IPS-20b (cell line): Measurements from ENCODE around the gene AGBL4.
"Not testable (repeated sequence)": the region's sequence is repeated elsewhere in the genome, so short reads cannot be mapped to it uniquely, and the experiment has no call there.

Experiments
- H3K27ac ChIP-seq: one replicate; pipeline ENCODE4 v1.5.1; 2013; ENCODE audit warnings: low read length
- H3K27me3 ChIP-seq: 2 replicates; pipeline ENCODE4 v1.6.1; 2013; ENCODE audit warnings: mild to moderate bottlenecking, low read length, inconsistent platforms; ENCODE audit not compliant: insufficient read depth
- H3K36me3 ChIP-seq: 2 replicates; pipeline ENCODE4 v1.6.1; 2013; ENCODE audit warnings: low read depth, mild to moderate bottlenecking, inconsistent platforms, low read length, moderate library complexity; ENCODE audit not compliant: insufficient read depth
- H3K4me1 ChIP-seq: 2 replicates; pipeline ENCODE4 v1.6.1; 2013; ENCODE audit warnings: mild to moderate bottlenecking, control low read depth, inconsistent platforms, low read length, moderate library complexity; ENCODE audit not compliant: insufficient read depth
- H3K4me3 ChIP-seq: 2 replicates; pipeline ENCODE4 v1.5.1; 2013; ENCODE audit warnings: mild to moderate bottlenecking, low read length, inconsistent platforms
- H3K9ac ChIP-seq: 2 replicates; pipeline ENCODE4 v1.6.1; 2013; ENCODE audit warnings: low read depth, mild to moderate bottlenecking, inconsistent platforms, low read length, moderate library complexity
- H3K9me3 ChIP-seq: 2 replicates; pipeline ENCODE4 v1.6.1; 2013; ENCODE audit warnings: mild to moderate bottlenecking, low read depth, low read length, inconsistent platforms; ENCODE audit not compliant: insufficient read depth

Gene AGBL4

GRCh38 chr1:49906365-49906764 is 117.4 kb downstream of the AGBL4 start:
- no peaks in the 10 kb centered on the region for H3K4me1 ChIP-seq
- H3K9ac ChIP-seq, result no peak overlapping the region
- no peak overlapping the region for H3K4me3 ChIP-seq
- no peaks in the 10 kb centered on the region for H3K36me3 ChIP-seq
- no peaks in the 10 kb centered on the region for H3K27me3 ChIP-seq
- no peaks in the 10 kb centered on the region; the same call in 1 of the 2 replicates for H3K9me3 ChIP-seq
- H3K27ac ChIP-seq, result no peak overlapping the region

- Histone ChIP-seq H3K4me1 (no peaks in the 10 kb centered on the region), H3K36me3 (no peaks in the 10 kb centered on the region), H3K9ac (no peak overlapping the region), H3K27me3 (no peaks in the 10 kb centered on the region), H3K27ac (no peak overlapping the region), H3K9me3 (0 out of 2 replicates have a peak, but pooled peaks cover 5% of the 10 kb centered on the region), H3K4me3 (no peak overlapping the region)
These were observed 159.2 kb downstream of the AGBL4 start for GRCh38 chr1:49864581-49864980.

GRCh38 chr1:49854741-49855140 is 169.0 kb downstream of the AGBL4 start:
- no peaks in the 10 kb centered on the region for H3K27me3 ChIP-seq
- no peak overlapping the region for H3K9ac ChIP-seq
- H3K4me1 ChIP-seq, result no peaks in the 10 kb centered on the region
- no peak overlapping the region for H3K27ac ChIP-seq
- H3K4me3 ChIP-seq, result no peak overlapping the region
- H3K36me3 ChIP-seq, result no peaks in the 10 kb centered on the region
- no peaks in the 10 kb centered on the region for H3K9me3 ChIP-seq

DNA sequence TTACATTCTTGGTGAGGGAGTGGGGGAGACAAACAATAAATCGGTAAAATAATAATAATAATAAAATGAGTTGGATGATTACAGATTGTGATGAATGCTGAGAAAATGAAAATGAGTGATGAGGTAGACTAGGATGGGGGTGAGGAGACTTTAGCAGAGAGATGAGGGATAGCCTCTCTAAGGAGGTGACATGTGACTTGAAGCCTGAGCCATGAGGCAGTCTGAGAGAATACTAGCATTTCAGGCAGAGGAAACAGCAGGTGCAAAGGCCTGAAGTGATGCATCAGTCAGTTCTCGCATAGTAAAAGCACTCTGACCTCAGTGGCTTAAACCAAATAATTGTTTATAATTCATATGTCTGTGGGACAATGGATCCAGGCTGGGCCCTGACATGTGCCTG is 181.2 kb downstream of the AGBL4 start:
- Histone ChIP-seq H3K4me1 (no peaks in the 10 kb centered on the region), H3K9ac (no peak overlapping the region), H3K27me3 (no peaks in the 10 kb centered on the region), H3K9me3 (peaks cover 62% of the 10 kb centered on the region), H3K27ac (no peak overlapping the region), H3K4me3 (no peak overlapping the region), H3K36me3 (no peaks in the 10 kb centered on the region)

DNA sequence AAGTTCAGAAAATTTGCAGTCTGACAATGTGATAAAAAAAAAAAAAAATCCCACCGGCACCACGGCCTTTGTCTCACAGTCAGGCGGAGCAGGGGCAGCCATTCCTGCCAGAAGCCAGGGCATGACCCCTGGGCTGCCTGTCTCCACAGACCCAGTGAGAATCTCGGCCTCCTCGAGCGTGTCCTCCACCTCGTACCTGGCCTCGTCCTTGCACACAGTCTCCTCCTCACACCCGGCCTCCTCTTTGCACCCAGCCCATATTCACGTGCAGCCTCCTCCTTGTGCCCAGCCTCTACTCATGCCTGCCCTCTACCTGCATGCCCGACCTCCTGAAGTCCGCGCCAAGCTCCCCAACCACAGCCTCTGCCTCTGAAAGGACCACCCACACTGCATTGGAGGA is 182.0 kb downstream of the AGBL4 start:
- H3K27ac ChIP-seq, result no peak overlapping the region
- H3K4me3 ChIP-seq, result no peak overlapping the region
- no peaks in the 10 kb centered on the region for H3K27me3 ChIP-seq
- H3K9me3 ChIP-seq, result peaks cover 56% of the 10 kb centered on the region
- H3K4me1 ChIP-seq, result no peaks in the 10 kb centered on the region
- H3K9ac ChIP-seq, result no peak overlapping the region
- no peaks in the 10 kb centered on the region for H3K36me3 ChIP-seq

- Histone ChIP-seq H3K36me3 (no peaks in the 10 kb centered on the region), H3K9ac (no peak overlapping the region), H3K4me3 (no peak overlapping the region), H3K27ac (no peak overlapping the region), H3K9me3 (no peaks in the 10 kb centered on the region), H3K4me1 (no peaks in the 10 kb centered on the region), H3K27me3 (no peaks in the 10 kb centered on the region)
These were observed 199.5 kb downstream of the AGBL4 start for GRCh38 chr1:49824261-49824660.

DNA sequence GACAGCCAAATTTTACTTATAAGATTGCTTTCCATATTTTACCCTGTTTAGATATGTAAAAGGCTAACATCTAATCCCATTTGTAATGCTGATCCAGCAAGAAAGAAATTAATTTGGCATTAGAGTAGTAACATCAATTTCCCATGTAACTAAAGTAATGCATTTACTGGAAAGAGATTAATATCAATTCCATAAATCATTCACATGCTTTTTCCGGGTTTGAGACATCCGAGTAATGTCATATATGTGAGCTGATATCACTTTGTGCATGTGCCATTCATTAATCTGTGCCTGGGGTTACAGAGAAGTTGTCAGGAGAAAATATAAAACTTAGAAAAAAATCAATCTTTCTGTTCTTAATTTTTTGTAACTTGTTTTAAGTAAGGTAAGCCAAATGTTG is 206.1 kb downstream of the AGBL4 start:
- H3K4me3 ChIP-seq, result no peak overlapping the region

GRCh38 chr1:49787013-49787412 is 236.7 kb downstream of the AGBL4 start:
- H3K36me3 ChIP-seq, H3K27ac ChIP-seq, H3K4me1 ChIP-seq, H3K4me3 ChIP-seq, H3K9me3 ChIP-seq, H3K27me3 ChIP-seq, H3K9ac ChIP-seq: not testable (repeated sequence)

More for the DNA sequence above, 206.1 kb downstream of the AGBL4 start:
- no peaks in the 10 kb centered on the region for H3K36me3 ChIP-seq
- H3K9ac ChIP-seq, result no peak overlapping the region
- H3K27me3 ChIP-seq, result no peaks in the 10 kb centered on the region
- no peak overlapping the region for H3K27ac ChIP-seq
- H3K9me3 ChIP-seq, result no peaks in the 10 kb centered on the region
- H3K4me1 ChIP-seq, result no peaks in the 10 kb centered on the region

DNA sequence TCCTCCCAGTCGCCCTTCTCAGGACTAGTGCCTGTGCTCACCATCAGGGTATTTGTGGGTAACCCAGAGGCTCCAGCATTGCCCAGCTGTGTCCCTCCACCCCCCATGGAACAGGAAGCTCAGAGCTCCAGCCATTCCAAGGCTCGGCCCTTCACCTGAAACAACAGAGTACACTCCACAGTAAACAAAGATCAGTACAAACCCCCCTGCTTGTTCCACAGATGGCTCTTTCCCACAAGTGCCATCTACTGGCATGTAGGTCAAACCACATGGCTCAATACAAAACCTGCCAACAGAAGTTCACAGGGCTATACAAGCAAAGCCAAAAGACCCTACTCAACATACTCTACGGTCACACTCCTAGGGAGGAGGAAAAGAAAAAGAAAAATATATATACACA is 258.7 kb downstream of the AGBL4 start:
- no peaks in the 10 kb centered on the region for H3K9me3 ChIP-seq

DNA sequence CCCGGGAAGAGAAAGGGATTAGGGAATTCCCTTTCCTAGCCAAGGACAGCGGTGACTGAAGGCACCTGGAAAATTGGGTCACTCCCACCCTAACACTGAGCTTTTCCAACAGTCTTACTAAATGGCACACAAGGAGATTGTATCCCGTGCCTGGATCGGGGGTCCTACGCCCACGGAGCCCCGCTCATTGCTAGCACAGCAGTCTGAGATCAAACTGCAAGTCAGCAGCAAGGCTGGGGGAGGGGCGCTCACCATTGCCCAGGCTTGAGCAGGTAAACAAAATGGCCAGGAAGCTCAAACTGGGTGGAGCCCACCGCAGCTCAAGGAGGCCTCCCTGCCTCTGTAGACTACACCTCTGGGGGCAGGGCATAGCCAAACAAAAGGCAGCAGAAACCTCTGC is 285.6 kb downstream of the AGBL4 start:
- peaks cover 27% of the 10 kb centered on the region for H3K9me3 ChIP-seq
- not testable (repeated sequence) for H3K27me3 ChIP-seq, H3K27ac ChIP-seq, H3K4me3 ChIP-seq, H3K4me1 ChIP-seq, H3K36me3 ChIP-seq, H3K9ac ChIP-seq

More for the DNA sequence above, 258.7 kb downstream of the AGBL4 start:
- Histone ChIP-seq H3K9ac (no peak overlapping the region), H3K4me1 (no peaks in the 10 kb centered on the region), H3K36me3 (no peaks in the 10 kb centered on the region), H3K27ac (no peak overlapping the region), H3K4me3 (no peak overlapping the region), H3K27me3 (no peaks in the 10 kb centered on the region)

- Histone ChIP-seq H3K27ac (no peak overlapping the region), H3K9me3 (peaks cover 17% of the 10 kb centered on the region; the same call in 1 of the 2 replicates)
These were observed 295.4 kb downstream of the AGBL4 start for GRCh38 chr1:49728377-49728776.

GRCh38 chr1:49723662-49724061 is 300.1 kb downstream of the AGBL4 start:
- Histone ChIP-seq H3K27me3 (no peaks in the 10 kb centered on the region), H3K36me3 (no peaks in the 10 kb centered on the region), H3K9ac (no peak overlapping the region), H3K27ac (no peak overlapping the region), H3K4me1 (no peaks in the 10 kb centered on the region), H3K9me3 (peaks cover 10% of the 10 kb centered on the region; the same call in 1 of the 2 replicates), H3K4me3 (no peak overlapping the region)

More at GRCh38 chr1:49728377-49728776, 295.4 kb downstream of the AGBL4 start:
- Histone ChIP-seq H3K27me3 (no peaks in the 10 kb centered on the region), H3K9ac (no peak overlapping the region), H3K36me3 (no peaks in the 10 kb centered on the region), H3K4me3 (no peak overlapping the region), H3K4me1 (no peaks in the 10 kb centered on the region)
